ENCODE data around the gene KCNJ3. TPM values are rescaled to one million over a fixed set of nuclear protein-coding genes. Genes with fewer than 3 reads are reported as not detected.

The KCNJ3 gene
- total RNA-seq, 1 experiment from 2014 or later = not detected

- Histone ChIP-seq H3K36me3 (ENCODE audit: control insufficient read depth in 1 of 2, insufficient read depth in 2 of 2, low read length in 2 of 2) (no peaks in the 10 kb centered on the region), H3K27me3 (ENCODE audit: insufficient read depth, low read length) (no peaks in the 10 kb centered on the region), H4K20me1 (ENCODE audit: insufficient read depth) (no peaks in the 10 kb centered on the region), H3K9me3 (ENCODE audit: control insufficient read depth in 1 of 2, insufficient read depth in 1 of 2, low read depth in 1 of 2, low read length in 2 of 2) (no peaks in the 10 kb centered on the region), H3K27ac (ENCODE audit: low read depth, low read length) (no peak overlapping the region), H3K9me2 (ENCODE audit: insufficient read depth) (no peaks in the 10 kb centered on the region), H3K4me3 (replicated peaks in 1 of 2; ENCODE audit: low read depth in 1 of 2, low read length in 2 of 2) (no peak overlapping the region), H3K79me2 (ENCODE audit: insufficient read depth, low read length) (no peaks in the 10 kb centered on the region), H3K4me1 (ENCODE audit: control insufficient read depth in 1 of 2, insufficient read depth in 2 of 2, low read length in 2 of 2) (no peaks in the 10 kb centered on the region), H2AFZ (ENCODE audit: low read depth, low read length, poor library complexity, severe bottlenecking) (no peak overlapping the region), H3K9ac (ENCODE audit: low read length) (no peak overlapping the region), H3K4me2 (ENCODE audit: low read length) (no peak overlapping the region)
- TF ChIP-seq SIN3A (IDR thresholded peaks at IDR 0.05; ENCODE audit: low read depth) (no peak), EGR1 (IDR thresholded peaks at IDR 0.05; ENCODE audit: low read depth) (no peak), MAX (IDR thresholded peaks at IDR 0.05) (no peak), EZH2phosphoT487 (IDR thresholded peaks at IDR 0.05; ENCODE audit: borderline replicate concordance) (no peak), ATF3 (IDR thresholded peaks at IDR 0.05) (no peak), POLR2AphosphoS5 (IDR thresholded peaks at IDR 0.05; ENCODE audit: low read depth, low read length) (no peak)
- POLR2A ChIA-PET = no interaction called here
- BruUV-seq (replicated peaks) = no TSS peak
- intact Hi-C loops (cut with micrococcal nuclease) = no loop called here
- CTCF ChIA-PET = no interaction called here
- no peak for DNase-seq (ENCODE audit: low read depth, low spot score)
- no peak for ATAC-seq
- RAD21 ChIA-PET (ENCODE audit: low non-redundant PET in 1 of 2, low total read pairs in 2 of 2, uncharacterized antibody in 2 of 2, unreplicated experiment in 2 of 2) = no interaction called here
Observed at GRCh38 chr2:154901063-154901462, 202.6 kb downstream of the KCNJ3 start.
